ENCODE measurements around the gene PLXNA2. TPM values are rescaled to one million over a fixed set of nuclear protein-coding genes. Genes with fewer than 3 reads are reported as not detected.

The PLXNA2 gene
- total RNA-seq, 1 donor from 2014 or later: 0.08 TPM

GRCh38 chr1:208058267-208058666 is 185.9 kb downstream of the PLXNA2 start:
- H3K4me3 Mint-ChIP-seq: no peak overlapping the region
- intact Hi-C loops (cut with micrococcal nuclease): no loop called here
- no peak overlapping the region for H3K27ac Mint-ChIP-seq
- H3K36me3 Mint-ChIP-seq (ENCODE audit: low read depth): no peaks in the 10 kb centered on the region
- H3K9me3 Mint-ChIP-seq: no peaks in the 10 kb centered on the region
- DNase-seq (ENCODE audit: low spot score): no peak
- no peaks in the 10 kb centered on the region for H3K4me1 Mint-ChIP-seq (ENCODE audit: low read depth)
- H3K27me3 Mint-ChIP-seq (ENCODE audit: insufficient read depth): peaks cover 14% of the 10 kb centered on the region

- Mint-ChIP-seq H3K9me3 (no peaks in the 10 kb centered on the region), H3K27ac (no peak overlapping the region), H3K4me1 (ENCODE audit: low read depth) (no peaks in the 10 kb centered on the region)
These were observed 187.1 kb downstream of the PLXNA2 start for GRCh38 chr1:208057056-208057455.

GRCh38 chr1:208055535-208055934 is 188.6 kb downstream of the PLXNA2 start:
- Mint-ChIP-seq H3K27ac (no peak overlapping the region), H3K4me1 (ENCODE audit: low read depth) (no peaks in the 10 kb centered on the region), H3K4me3 (no peak overlapping the region), H3K9me3 (no peaks in the 10 kb centered on the region), H3K27me3 (ENCODE audit: insufficient read depth) (peaks cover 17% of the 10 kb centered on the region), H3K36me3 (ENCODE audit: low read depth) (no peaks in the 10 kb centered on the region)
- DNase-seq (ENCODE audit: low spot score): no peak
- intact Hi-C loops (cut with micrococcal nuclease): no loop called here

More at GRCh38 chr1:208057056-208057455, 187.1 kb downstream of the PLXNA2 start:
- Mint-ChIP-seq H3K27me3 (ENCODE audit: insufficient read depth) (peaks cover 17% of the 10 kb centered on the region), H3K36me3 (ENCODE audit: low read depth) (no peaks in the 10 kb centered on the region), H3K4me3 (no peak overlapping the region)
- no peak for DNase-seq (ENCODE audit: low spot score)
- intact Hi-C loops (cut with micrococcal nuclease): no loop called here

- Mint-ChIP-seq H3K36me3 (ENCODE audit: low read depth) (no peaks in the 10 kb centered on the region), H3K9me3 (no peaks in the 10 kb centered on the region), H3K27me3 (ENCODE audit: insufficient read depth) (peaks cover 16% of the 10 kb centered on the region), H3K27ac (no peak overlapping the region), H3K4me1 (ENCODE audit: low read depth) (no peaks in the 10 kb centered on the region), H3K4me3 (no peak overlapping the region)
- no peak for DNase-seq (ENCODE audit: low spot score)
- intact Hi-C loops (cut with micrococcal nuclease): no loop called here
These were observed 189.2 kb downstream of the PLXNA2 start for GRCh38 chr1:208054911-208055379.

- Mint-ChIP-seq H3K4me3 (no peak overlapping the region), H3K36me3 (ENCODE audit: low read depth) (no peaks in the 10 kb centered on the region), H3K27me3 (ENCODE audit: insufficient read depth) (peaks cover 14% of the 10 kb centered on the region), H3K4me1 (ENCODE audit: low read depth) (no peaks in the 10 kb centered on the region), H3K9me3 (no peaks in the 10 kb centered on the region), H3K27ac (no peak overlapping the region)
- DNase-seq (ENCODE audit: low spot score): no peak
- intact Hi-C loops (cut with micrococcal nuclease): no loop called here
These were observed 189.7 kb downstream of the PLXNA2 start for GRCh38 chr1:208054485-208054884.

GRCh38 chr1:208053661-208054060 is 190.5 kb downstream of the PLXNA2 start:
- Mint-ChIP-seq H3K27me3 (ENCODE audit: insufficient read depth) (peaks cover 11% of the 10 kb centered on the region), H3K36me3 (ENCODE audit: low read depth) (no peaks in the 10 kb centered on the region), H3K27ac (no peak overlapping the region), H3K4me3 (no peak overlapping the region), H3K9me3 (no peaks in the 10 kb centered on the region), H3K4me1 (ENCODE audit: low read depth) (peaks cover 5% of the 10 kb centered on the region)
- DNase-seq (ENCODE audit: low spot score): no peak
- intact Hi-C loops (cut with micrococcal nuclease): no loop called here

- no peaks in the 10 kb centered on the region for H3K36me3 Mint-ChIP-seq (ENCODE audit: low read depth)
- no peak overlapping the region for H3K4me3 Mint-ChIP-seq
- no peaks in the 10 kb centered on the region for H3K9me3 Mint-ChIP-seq
- H3K4me1 Mint-ChIP-seq (ENCODE audit: low read depth): peaks cover 6% of the 10 kb centered on the region
- intact Hi-C loops (cut with micrococcal nuclease): no loop called here
- H3K27ac Mint-ChIP-seq: no peak overlapping the region
- H3K27me3 Mint-ChIP-seq (ENCODE audit: insufficient read depth): peaks cover 11% of the 10 kb centered on the region
- no peak for DNase-seq (ENCODE audit: low spot score)
These were observed 191.2 kb downstream of the PLXNA2 start for GRCh38 chr1:208052926-208053407.

- Mint-ChIP-seq H3K27ac (no peak overlapping the region), H3K9me3 (no peaks in the 10 kb centered on the region), H3K4me1 (ENCODE audit: low read depth) (peaks cover 6% of the 10 kb centered on the region), H3K36me3 (ENCODE audit: low read depth) (no peaks in the 10 kb centered on the region), H3K27me3 (ENCODE audit: insufficient read depth) (peaks cover 11% of the 10 kb centered on the region), H3K4me3 (no peak overlapping the region)
- intact Hi-C loops (cut with micrococcal nuclease): no loop called here
- DNase-seq (ENCODE audit: low spot score): no peak
These were observed 192.0 kb downstream of the PLXNA2 start for GRCh38 chr1:208052135-208052534.

- Mint-ChIP-seq H3K27ac (no peak overlapping the region), H3K4me3 (no peak overlapping the region), H3K36me3 (ENCODE audit: low read depth) (no peaks in the 10 kb centered on the region), H3K9me3 (no peaks in the 10 kb centered on the region), H3K4me1 (ENCODE audit: low read depth) (peaks cover 6% of the 10 kb centered on the region), H3K27me3 (ENCODE audit: insufficient read depth) (peaks cover 9% of the 10 kb centered on the region)
- no peak for DNase-seq (ENCODE audit: low spot score)
- intact Hi-C loops (cut with micrococcal nuclease): no loop called here
These were observed 192.5 kb downstream of the PLXNA2 start for GRCh38 chr1:208051651-208052050.

- intact Hi-C loops (cut with micrococcal nuclease): no loop called here
- peaks cover 13% of the 10 kb centered on the region for H3K27me3 Mint-ChIP-seq (ENCODE audit: insufficient read depth)
- no peaks in the 10 kb centered on the region for H3K36me3 Mint-ChIP-seq (ENCODE audit: low read depth)
- no peak for DNase-seq (ENCODE audit: low spot score)
- H3K27ac Mint-ChIP-seq: no peak overlapping the region
- H3K4me1 Mint-ChIP-seq (ENCODE audit: low read depth): peaks cover 18% of the 10 kb centered on the region
- no peak overlapping the region for H3K4me3 Mint-ChIP-seq
- no peaks in the 10 kb centered on the region for H3K9me3 Mint-ChIP-seq
These were observed 195.3 kb downstream of the PLXNA2 start for GRCh38 chr1:208048904-208049303.

GRCh38 chr1:208047975-208048374 is 196.2 kb downstream of the PLXNA2 start:
- no peaks in the 10 kb centered on the region for H3K9me3 Mint-ChIP-seq
- peaks cover 13% of the 10 kb centered on the region for H3K27me3 Mint-ChIP-seq (ENCODE audit: insufficient read depth)
- no peaks in the 10 kb centered on the region for H3K36me3 Mint-ChIP-seq (ENCODE audit: low read depth)
- no peak overlapping the region for H3K4me3 Mint-ChIP-seq
- intact Hi-C loops (cut with micrococcal nuclease): no loop called here
- peaks cover 18% of the 10 kb centered on the region for H3K4me1 Mint-ChIP-seq (ENCODE audit: low read depth)
- DNase-seq (ENCODE audit: low spot score): no peak
- no peak overlapping the region for H3K27ac Mint-ChIP-seq

GRCh38 chr1:208047476-208047934 is 196.7 kb downstream of the PLXNA2 start:
- intact Hi-C loops (cut with micrococcal nuclease): no loop called here
- peaks cover 12% of the 10 kb centered on the region for H3K27me3 Mint-ChIP-seq (ENCODE audit: insufficient read depth)
- H3K36me3 Mint-ChIP-seq (ENCODE audit: low read depth): no peaks in the 10 kb centered on the region
- no peak overlapping the region for H3K27ac Mint-ChIP-seq
- DNase-seq (ENCODE audit: low spot score): no peak
- no peak overlapping the region for H3K4me3 Mint-ChIP-seq
- peaks cover 18% of the 10 kb centered on the region for H3K4me1 Mint-ChIP-seq (ENCODE audit: low read depth)
- H3K9me3 Mint-ChIP-seq: no peaks in the 10 kb centered on the region

- no peak for DNase-seq (ENCODE audit: low spot score)
- intact Hi-C loops (cut with micrococcal nuclease): no loop called here
- H3K4me3 Mint-ChIP-seq: no peak overlapping the region
- H3K27ac Mint-ChIP-seq: no peak overlapping the region
- peaks cover 9% of the 10 kb centered on the region for H3K27me3 Mint-ChIP-seq (ENCODE audit: insufficient read depth)
- no peaks in the 10 kb centered on the region for H3K36me3 Mint-ChIP-seq (ENCODE audit: low read depth)
- no peaks in the 10 kb centered on the region for H3K9me3 Mint-ChIP-seq
- H3K4me1 Mint-ChIP-seq (ENCODE audit: low read depth): peaks cover 18% of the 10 kb centered on the region
These were observed 198.5 kb downstream of the PLXNA2 start for GRCh38 chr1:208045463-208046260.

All from activated T-helper 1 cell treated with anti-CD3 and anti-CD28 coated beads, Interleukin-12 subunit alpha, Interleukin-12 subunit beta, Interleukin-2, Interleukin-4 antibody, amounts not matched to agents 30 ng/mL and 10 ng/mL and 1 ng/mL, durations not matched to agents 14 hours and 24 hours and 36 hours (primary cell).